ENCODE results near the gene B3GNT5. TPM values are rescaled to one million over a fixed set of nuclear protein-coding genes. Genes with fewer than 3 reads are reported as not detected.
A peak's percentile ranks its signal among the peaks of the same experiment; 100 is the strongest.

B3GNT5 gene
- polyA plus RNA-seq, 3 donors, result 14.1 to 17.7 (median 14.2) TPM

DNA sequence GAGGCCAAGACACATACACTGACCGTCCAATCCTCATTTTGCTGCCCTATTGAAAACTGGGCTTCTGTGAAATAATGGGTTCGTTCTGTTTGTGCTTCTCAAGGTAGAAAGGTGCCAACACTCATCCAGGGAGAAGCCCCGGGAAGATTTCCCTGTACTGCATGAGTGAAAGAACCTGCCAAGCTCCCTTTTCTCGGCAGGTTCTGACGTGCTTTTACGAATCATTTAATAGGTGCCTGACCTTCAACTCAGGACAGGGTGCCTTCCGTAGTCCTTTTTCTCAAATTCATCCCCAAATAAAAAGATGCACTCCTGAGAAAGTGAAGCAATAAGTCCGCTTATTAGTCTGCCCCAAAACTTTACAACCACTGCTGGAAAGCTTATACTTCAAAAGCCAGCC is 64.2 kb downstream of the B3GNT5 start:
- no peak overlapping the region for H2AFZ ChIP-seq (ENCODE audit: insufficient read depth, low read depth, low read length, poor library complexity, severe bottlenecking)
- 94% methylated on average over 7 of the region's 8 CpGs for WGBS (ENCODE audit: insufficient coverage)

DNA sequence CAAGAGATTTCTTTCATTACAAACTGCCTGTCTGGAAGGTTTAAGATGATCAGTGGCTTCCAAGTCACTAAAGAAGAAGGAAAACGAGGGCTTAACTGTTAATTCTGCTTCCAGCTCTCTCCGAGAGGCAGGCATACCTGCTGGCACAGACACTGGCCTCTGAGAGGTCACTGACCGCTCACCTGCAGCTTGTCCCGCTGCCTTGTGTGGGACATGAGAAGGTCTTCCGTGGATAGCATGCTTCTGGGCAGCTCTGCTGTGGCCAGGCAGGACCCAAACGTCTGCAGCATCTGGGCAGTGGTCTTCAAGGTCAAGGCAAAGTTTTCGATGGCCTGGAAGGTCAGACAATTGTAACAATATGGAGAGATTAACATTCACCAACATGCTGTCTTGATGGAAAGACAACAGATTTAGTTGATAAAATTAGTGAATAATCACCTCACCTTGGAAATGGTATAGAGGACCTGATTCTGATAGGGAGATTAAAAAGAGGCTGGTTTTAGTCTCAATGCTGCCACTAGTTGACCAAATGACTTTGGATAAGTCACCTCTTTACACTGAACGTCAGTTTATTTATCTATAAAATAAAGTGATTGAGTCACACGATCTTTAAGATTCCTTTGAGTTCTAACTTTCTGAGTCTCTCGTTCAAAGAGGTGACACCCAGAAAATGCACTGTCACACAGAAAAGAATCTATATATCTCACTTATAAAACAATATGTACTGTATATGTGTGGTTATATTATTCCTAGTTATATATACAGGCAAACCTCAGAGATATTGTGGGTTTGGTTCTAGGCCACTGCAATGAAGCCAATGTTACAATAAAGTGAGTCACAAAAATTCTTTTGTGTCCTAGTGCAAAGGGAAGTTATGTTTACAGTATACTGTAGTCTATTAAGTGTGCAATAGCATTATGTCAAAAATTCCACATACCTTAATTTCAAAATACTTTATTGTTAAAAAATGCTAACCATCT is 65.1 kb downstream of the B3GNT5 start:
- TF ChIP-seq, protein P1, sequence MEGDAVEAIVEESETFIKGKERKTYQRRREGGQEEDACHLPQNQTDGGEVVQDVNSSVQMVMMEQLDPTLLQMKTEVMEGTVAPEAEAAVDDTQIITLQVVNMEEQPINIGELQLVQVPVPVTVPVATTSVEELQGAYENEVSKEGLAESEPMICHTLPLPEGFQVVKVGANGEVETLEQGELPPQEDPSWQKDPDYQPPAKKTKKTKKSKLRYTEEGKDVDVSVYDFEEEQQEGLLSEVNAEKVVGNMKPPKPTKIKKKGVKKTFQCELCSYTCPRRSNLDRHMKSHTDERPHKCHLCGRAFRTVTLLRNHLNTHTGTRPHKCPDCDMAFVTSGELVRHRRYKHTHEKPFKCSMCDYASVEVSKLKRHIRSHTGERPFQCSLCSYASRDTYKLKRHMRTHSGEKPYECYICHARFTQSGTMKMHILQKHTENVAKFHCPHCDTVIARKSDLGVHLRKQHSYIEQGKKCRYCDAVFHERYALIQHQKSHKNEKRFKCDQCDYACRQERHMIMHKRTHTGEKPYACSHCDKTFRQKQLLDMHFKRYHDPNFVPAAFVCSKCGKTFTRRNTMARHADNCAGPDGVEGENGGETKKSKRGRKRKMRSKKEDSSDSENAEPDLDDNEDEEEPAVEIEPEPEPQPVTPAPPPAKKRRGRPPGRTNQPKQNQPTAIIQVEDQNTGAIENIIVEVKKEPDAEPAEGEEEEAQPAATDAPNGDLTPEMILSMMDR (IDR thresholded peaks at IDR 0.05), result no peak
- Histone ChIP-seq H3K9me3 (replicated peaks in 1 of 2; ENCODE audit: control insufficient read depth in 1 of 2, insufficient read depth in 1 of 2, low read length in 2 of 2) (no peaks in the 10 kb centered on the region), H3K27ac (ENCODE audit: low read depth in 1 of 2, low read length in 2 of 2) (peak overlapping the region in 1 of 2 donors; percentile 49), H4K20me1 (ENCODE audit: insufficient read depth, low read length) (no peaks in the 10 kb centered on the region), H3K4me3 (replicated peaks in 1 of 3; ENCODE audit: low read depth in 2 of 3, low read length in 3 of 3) (no peak overlapping the region), H3K4me1 (ENCODE audit: control insufficient read depth in 1 of 2, insufficient read depth in 2 of 2, low read length in 2 of 2) (peaks cover 24 to 28% of the 10 kb centered on the region in 2 donors), H3K79me2 (ENCODE audit: insufficient read depth, low read length) (no peaks in the 10 kb centered on the region), H3K9ac (ENCODE audit: insufficient read depth, low read length, poor library complexity, severe bottlenecking) (no peak overlapping the region), H3K27me3 (ENCODE audit: control insufficient read depth in 2 of 2, insufficient read depth in 2 of 2, low read length in 2 of 2) (no peaks in the 10 kb centered on the region), H3K36me3 (replicated peaks in 1 of 2; ENCODE audit: control insufficient read depth in 1 of 2, insufficient read depth in 2 of 2, low read length in 2 of 2) (no peaks in the 10 kb centered on the region), H3K4me2 (replicated peaks; ENCODE audit: extremely low read depth, low read length, poor library complexity, severe bottlenecking) (no peak overlapping the region), H2AFZ (ENCODE audit: insufficient read depth, low read depth, low read length, poor library complexity, severe bottlenecking) (no peak overlapping the region)
- peak in 2 of 3 donors; percentile 47 to 52 for DNase-seq
- H3K27me3 Mint-ChIP-seq (ENCODE audit: low read depth in 3 of 3), result peaks cover 0 to 2% (median 0%) of the 10 kb centered on the region in 3 donors
- intact Hi-C loops (cut with micrococcal nuclease), result no loop called here
- peaks cover 27% of the 10 kb centered on the region for H3K4me1 Mint-ChIP-seq
- no peaks in the 10 kb centered on the region for H3K36me3 Mint-ChIP-seq
- H3K27ac Mint-ChIP-seq, result peak overlapping the region in 4 of 7 donors; percentile 15 to 61 (median 44)
- no peak overlapping the region for H3K4me3 Mint-ChIP-seq
- peaks cover 0 to 2% (median 0%) of the 10 kb centered on the region in 7 donors for H3K9me3 Mint-ChIP-seq
- WGBS (ENCODE audit: insufficient coverage), result 98% methylated on average over 5 of the region's 10 CpGs

More for the DNA sequence above, 64.2 kb downstream of the B3GNT5 start:
- no peaks in the 10 kb centered on the region for H3K36me3 Mint-ChIP-seq
- intact Hi-C loops (cut with micrococcal nuclease), result no loop called here
- Histone ChIP-seq H3K27ac (ENCODE audit: low read depth in 1 of 2, low read length in 2 of 2) (no peak overlapping the region), H3K4me2 (replicated peaks; ENCODE audit: extremely low read depth, low read length, poor library complexity, severe bottlenecking) (no peak overlapping the region), H3K79me2 (ENCODE audit: insufficient read depth, low read length) (no peaks in the 10 kb centered on the region), H3K4me3 (replicated peaks in 1 of 3; ENCODE audit: low read depth in 2 of 3, low read length in 3 of 3) (no peak overlapping the region), H3K27me3 (ENCODE audit: control insufficient read depth in 2 of 2, insufficient read depth in 2 of 2, low read length in 2 of 2) (no peaks in the 10 kb centered on the region), H3K9ac (ENCODE audit: insufficient read depth, low read length, poor library complexity, severe bottlenecking) (no peak overlapping the region), H4K20me1 (ENCODE audit: insufficient read depth, low read length) (no peaks in the 10 kb centered on the region), H3K4me1 (ENCODE audit: control insufficient read depth in 1 of 2, insufficient read depth in 2 of 2, low read length in 2 of 2) (peaks cover 32 to 37% of the 10 kb centered on the region in 2 donors), H3K36me3 (replicated peaks in 1 of 2; ENCODE audit: control insufficient read depth in 1 of 2, insufficient read depth in 2 of 2, low read length in 2 of 2) (no peaks in the 10 kb centered on the region), H3K9me3 (replicated peaks in 1 of 2; ENCODE audit: control insufficient read depth in 1 of 2, insufficient read depth in 1 of 2, low read length in 2 of 2) (no peaks in the 10 kb centered on the region)
- peaks cover 0 to 2% (median 0%) of the 10 kb centered on the region in 3 donors for H3K27me3 Mint-ChIP-seq (ENCODE audit: low read depth in 3 of 3)
- TF ChIP-seq, protein P1 (IDR thresholded peaks at IDR 0.05), result no peak
- no peak overlapping the region for H3K4me3 Mint-ChIP-seq
- no peak for DNase-seq
- H3K4me1 Mint-ChIP-seq, result peaks cover 35% of the 10 kb centered on the region
- H3K27ac Mint-ChIP-seq, result peak overlapping the region in 1 of 7 donors; percentile 40
- H3K9me3 Mint-ChIP-seq, result no peaks in the 10 kb centered on the region

Data from CD14-positive monocyte (primary cell).